HepG2 (cell line): ENCODE data around the gene TADA2A. TPM values are rescaled to one million over a fixed set of nuclear protein-coding genes. Genes with fewer than 3 reads are reported as not detected.

ENCODE experiments used
- ATAC-seq: fragments of 200-7000 bp; cut with Tn5 transposase; 3 replicates; pipeline ENCODE4 v1.9.1; 2020; ENCODE audit warnings: mild to moderate bottlenecking, moderate library complexity
- BruUV-seq: library from RNA; stranded (reverse); fragments of 400-500 nt; replicated peaks from 2 replicates; lab custom pipeline; 2021; lab: Mats Ljungman, UMichigan
- CTCF ChIA-PET: fragments of 300-600 bp; formaldehyde crosslinking; extraction: SDS; loops from one replicate; lab custom pipeline; 2021; ENCODE audit warnings: low total read pairs, inconsistent platforms, low intra/inter-chr PET ratio; lab: Yijun Ruan, JAX
- POLR2A ChIA-PET: fragments of 350-600 bp; sonication (Branson Sonifier 250); formaldehyde crosslinking; loops from one replicate; lab custom pipeline; 2020; ENCODE audit warnings: antibody characterized with exemption, inconsistent platforms; lab: Yijun Ruan, JAX
- DNase-seq: peaks from one replicate; pipeline ENCODE4 v3.0.0-alpha.2; 2015; ENCODE audit warnings: low spot score
- FAIRE-seq: peaks from 3 replicates; lab custom pipeline; 2011; peaks lifted over from hg19 to GRCh38; lab: Jason Lieb, UNC
- H2AFZ ChIP-seq: one replicate; pipeline ENCODE4 v1.6.1; 2011; ENCODE audit warnings: low read length, inconsistent platforms
- H3K27ac ChIP-seq: fragments of 300-600 bp; 3 replicates; pipeline ENCODE4 v1.8.0; 2011; ENCODE audit warnings: mixed run types, mild to moderate bottlenecking, mixed read lengths, low read length, inconsistent platforms; ENCODE audit not compliant: insufficient read depth; ENCODE audit errors: extremely low read length
- H3K27me3 ChIP-seq, 2 experiments: fragments of 200-600 bp in 1 of 2; 2 replicates in 1 of 2; 3 replicates in 1 of 2; pipeline versions ENCODE4 v1.6.0 to v1.8.0; 2011; ENCODE audit warnings: low read length in 2 of 2, mild to moderate bottlenecking in 2 of 2, moderate library complexity in 2 of 2, inconsistent platforms in 1 of 2; ENCODE audit not compliant: insufficient read depth in 2 of 2, control insufficient read depth in 1 of 2
- H3K36me3 ChIP-seq, 2 experiments: fragments of 200-600 bp in 1 of 2; replicated peaks in 1 of 2; 2 replicates in 1 of 2; 3 replicates in 1 of 2; pipeline versions ENCODE4 v1.5.1 to v1.8.0; 2011; ENCODE audit warnings: low read length in 2 of 2, inconsistent platforms in 1 of 2; ENCODE audit not compliant: insufficient read depth in 2 of 2, control insufficient read depth in 1 of 2
- H3K4me1 ChIP-seq: 2 replicates; pipeline ENCODE4 v1.5.1; 2012; ENCODE audit warnings: low read length, inconsistent platforms; ENCODE audit not compliant: insufficient read depth
- H3K4me2 ChIP-seq: 2 replicates; pipeline ENCODE4 v1.6.0; 2011; ENCODE audit warnings: low read depth, low read length, inconsistent platforms
- H3K4me3 ChIP-seq, 3 experiments: fragments of 200-600 bp in 1 of 3; sonication (generic), shearing (Covaris generic) in 1 of 3; replicated peaks in 1 of 3; 2 replicates each; pipeline ENCODE4 v1.5.1; 2011 to 2016; ENCODE audit warnings: low read length in 3 of 3, inconsistent platforms in 2 of 3, low read depth in 2 of 3, mild to moderate bottlenecking in 2 of 3, control low read depth in 1 of 3, mixed read lengths in 1 of 3; ENCODE audit not compliant: insufficient read depth in 1 of 3
- H3K79me2 ChIP-seq: one replicate; pipeline ENCODE4 v1.6.1; 2011; ENCODE audit warnings: low read length, inconsistent platforms; ENCODE audit not compliant: insufficient read depth
- H3K9ac ChIP-seq: 2 replicates; pipeline ENCODE4 v1.6.0; 2011; ENCODE audit warnings: mild to moderate bottlenecking, low read depth, low read length, inconsistent platforms; ENCODE audit not compliant: insufficient read depth
- H3K9me3 ChIP-seq: 2 replicates; pipeline ENCODE4 v1.5.1; 2012; ENCODE audit warnings: mild to moderate bottlenecking, low read length
- H4K20me1 ChIP-seq: 2 replicates; pipeline ENCODE4 v1.6.0; 2011; ENCODE audit warnings: inconsistent platforms, mild to moderate bottlenecking, low read length, moderate library complexity; ENCODE audit not compliant: insufficient read depth
- CBFB ChIP-seq: sonication (generic); formaldehyde crosslinking; IDR thresholded peaks from 2 replicates; pipeline ENCODE4 v1.4.0; 2020; ENCODE audit warnings: missing genetic modification reagents
- CEBPB ChIP-seq: IDR thresholded peaks from 2 replicates; pipeline ENCODE4 v1.6.1; 2011; ENCODE audit warnings: low read depth, low read length, improper control_type of control experiment, borderline replicate concordance
- PHF20 ChIP-seq: sonication (generic); formaldehyde crosslinking; IDR thresholded peaks from 2 replicates; pipeline ENCODE4 v1.5.0; 2020; ENCODE audit warnings: mild to moderate bottlenecking, missing genetic modification reagents
- WGBS: methylation state at CpG from one replicate; pipeline ENCODE4 v1.1.6; 2017; ENCODE audit warnings: low lambda C conversion rate; 5-methylcytosine and 5-hydroxymethylcytosine counted together
- in situ Hi-C: cut with HindIII; loops from 2 replicates; pipeline ENCODE4 v1.10.0; 2017; ENCODE audit warnings: low pct_unique_long_range_greater_than_20kb; ENCODE audit not compliant: extremely low pct_ligation_motif_present
- intact Hi-C: fragments of 100-400 bp; cut with micrococcal nuclease; formaldehyde crosslinking; loops from one replicate; pipeline ENCODE4 v1.10.0; 2022; ENCODE audit not compliant: unreplicated experiment
- polyA plus RNA-seq, 8 experiments: library from polyadenylated mRNA; depleted of rRNA in 3 of 8; stranded (reverse) in 7 of 8; unstranded in 1 of 8; fragments of >200 nt; fragmentation: Illumina TruSeq in 4 of 8; extraction: Trizol in 4 of 8; gene quantifications; 2 replicates each; pipeline versions ENCODE4 v1.2.1 to v1.2.3, GENCODE V29; 2011 to 2016; ENCODE audit warnings: low read depth in 4 of 8, missing spikeins in 1 of 8, mixed read lengths in 1 of 8; ENCODE audit not compliant: insufficient read depth in 1 of 8
- total RNA-seq, 5 experiments: library from RNA; depleted of rRNA; stranded (reverse); fragments of >200 nt; fragmentation: Illumina TruSeq; extraction: Trizol; gene quantifications; 2 replicates each; pipeline ENCODE4 v1.2.3, GENCODE V29; 2016; ENCODE audit warnings: low read depth in 1 of 5
- TF ChIP-seq, protein P1 (sequence below): sonication (generic); formaldehyde crosslinking; IDR thresholded peaks from 2 replicates; pipeline ENCODE4 v1.8.0; 2022; ENCODE audit warnings: mild to moderate bottlenecking, missing genetic modification reagents, moderate library complexity

TADA2A gene
- total and polyA plus RNA-seq, 2 of the 13 experiments (the other 11 are each of a cell fraction or from before 2014, with no cell fraction given): 8.0 to 14.0 TPM

- in situ Hi-C loops: no loop called here
These were observed 71.5 kb downstream of the TADA2A start for GRCh38 chr17:37478187-37478586.

GRCh38 chr17:37479025-37479424 is 72.3 kb downstream of the TADA2A start:
- DNase-seq (no peak), FAIRE-seq (no peak), ATAC-seq (no peak)
- Histone ChIP-seq H3K27ac (no peak overlapping the region), H3K36me3 (peaks cover 5 to 37% of the 10 kb centered on the region in 2 experiments; a peak in 2 of 5 replicates), H3K27me3 (no peaks in the 10 kb centered on the region), H3K4me2 (no peak overlapping the region), H3K9me3 (no peaks in the 10 kb centered on the region), H3K4me1 (peaks cover 40% of the 10 kb centered on the region), H3K9ac (no peak overlapping the region), H3K79me2 (no peaks in the 10 kb centered on the region), H4K20me1 (no peaks in the 10 kb centered on the region), H3K4me3 (no peak overlapping the region), H2AFZ (no peak overlapping the region)
- TF ChIP-seq, protein P1, sequence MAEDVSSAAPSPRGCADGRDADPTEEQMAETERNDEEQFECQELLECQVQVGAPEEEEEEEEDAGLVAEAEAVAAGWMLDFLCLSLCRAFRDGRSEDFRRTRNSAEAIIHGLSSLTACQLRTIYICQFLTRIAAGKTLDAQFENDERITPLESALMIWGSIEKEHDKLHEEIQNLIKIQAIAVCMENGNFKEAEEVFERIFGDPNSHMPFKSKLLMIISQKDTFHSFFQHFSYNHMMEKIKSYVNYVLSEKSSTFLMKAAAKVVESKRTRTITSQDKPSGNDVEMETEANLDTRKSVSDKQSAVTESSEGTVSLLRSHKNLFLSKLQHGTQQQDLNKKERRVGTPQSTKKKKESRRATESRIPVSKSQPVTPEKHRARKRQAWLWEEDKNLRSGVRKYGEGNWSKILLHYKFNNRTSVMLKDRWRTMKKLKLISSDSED (CRISPR knock-in tag): no peak
- TF ChIP-seq CBFB: no peak
- no TSS peak for BruUV-seq
- ChIA-PET POLR2A (no interaction called here), CTCF (no interaction called here)
- WGBS: 96% methylated on average over 1 of the region's 1 CpG
- in situ Hi-C loops: no loop called here
- intact Hi-C loops: no loop called here

More at GRCh38 chr17:37478187-37478586, 71.5 kb downstream of the TADA2A start:
- Histone ChIP-seq H3K9me3 (no peaks in the 10 kb centered on the region), H4K20me1 (no peaks in the 10 kb centered on the region), H3K4me2 (no peak overlapping the region), H3K79me2 (no peaks in the 10 kb centered on the region), H3K27ac (no peak overlapping the region), H3K4me3 (no peak overlapping the region), H2AFZ (no peak overlapping the region), H3K9ac (no peak overlapping the region), H3K36me3 (peaks cover 5 to 45% of the 10 kb centered on the region in 2 experiments), H3K4me1 (peaks cover 32% of the 10 kb centered on the region), H3K27me3 (no peaks in the 10 kb centered on the region)
- TF ChIP-seq CEBPB: peak; percentile 34; the same call in 1 of the 2 replicates
- TF ChIP-seq PHF20 (CRISPR knock-in tag): no peak
- BruUV-seq: no TSS peak
- FAIRE-seq (no peak), ATAC-seq (no peak), DNase-seq (no peak)
- CTCF ChIA-PET: no interaction called here
- intact Hi-C loops: no loop called here
- 90% methylated on average over 2 of the region's 2 CpGs for whole genome bisulfite sequencing
- POLR2A ChIA-PET: no interaction called here
